H9 (cell line): Measurements from ENCODE around the gene KRT1. TPM values are rescaled to one million over a fixed set of nuclear protein-coding genes. Genes with fewer than 3 reads are reported as not detected.

Experiments used
- DNase-seq: peaks from one replicate; pipeline ENCODE4 v3.0.0-alpha.2; 2017
- H2AFZ ChIP-seq: one replicate; pipeline ENCODE4 v1.6.1; 2013; ENCODE audit warnings: mild to moderate bottlenecking, low read length, control low read depth, moderate library complexity
- H2AK5ac ChIP-seq: 2 replicates; pipeline ENCODE4 v1.6.1; 2013; ENCODE audit warnings: low read length, control low read depth, mixed read lengths; ENCODE audit not compliant: insufficient read length
- H2BK120ac ChIP-seq: one replicate; pipeline ENCODE4 v1.6.1; 2013; ENCODE audit warnings: low read depth, mild to moderate bottlenecking, low read length, control low read depth, inconsistent platforms; ENCODE audit not compliant: poor library complexity, severe bottlenecking
- H2BK12ac ChIP-seq: 2 replicates; pipeline ENCODE4 v1.6.1; 2013; ENCODE audit warnings: low read length, control low read depth, mixed read lengths, low read depth; ENCODE audit not compliant: insufficient read length
- H2BK15ac ChIP-seq: 2 replicates; pipeline ENCODE4 v1.6.1; 2013; ENCODE audit warnings: low read depth, low read length, control low read depth
- H2BK20ac ChIP-seq: one replicate; pipeline ENCODE4 v1.6.1; 2013; ENCODE audit warnings: low read depth, mild to moderate bottlenecking, low read length, control low read depth, inconsistent platforms; ENCODE audit not compliant: poor library complexity, severe bottlenecking
- H2BK5ac ChIP-seq: 2 replicates; pipeline ENCODE4 v1.6.1; 2013; ENCODE audit warnings: low read length, control low read depth, mixed read lengths; ENCODE audit not compliant: insufficient read length
- H3K14ac ChIP-seq: 2 replicates; pipeline ENCODE4 v1.6.1; 2013; ENCODE audit warnings: low read length, control low read depth; ENCODE audit not compliant: insufficient read depth
- H3K18ac ChIP-seq: 2 replicates; pipeline ENCODE4 v1.6.1; 2013; ENCODE audit warnings: low read depth, mild to moderate bottlenecking, mixed read lengths, low read length, control low read depth; ENCODE audit not compliant: insufficient read length
- H3K23ac ChIP-seq: 2 replicates; pipeline ENCODE4 v1.6.1; 2013; ENCODE audit warnings: low read length, control low read depth, mixed read lengths, low read depth; ENCODE audit not compliant: insufficient read length
- H3K23me2 ChIP-seq: 2 replicates; pipeline ENCODE4 v1.6.1; 2013; ENCODE audit warnings: low read depth, mild to moderate bottlenecking, mixed read lengths, low read length, control low read depth; ENCODE audit not compliant: insufficient read length, poor library complexity, severe bottlenecking
- H3K27ac ChIP-seq: 2 replicates; pipeline ENCODE4 v1.5.1; 2013; ENCODE audit warnings: low read length, control low read depth, mixed read lengths, low read depth; ENCODE audit not compliant: insufficient read length
- H3K27me3 ChIP-seq: 2 replicates; pipeline ENCODE4 v1.6.1; 2013; ENCODE audit warnings: low read length, control low read depth, inconsistent platforms; ENCODE audit not compliant: insufficient read depth
- H3K4ac ChIP-seq: 2 replicates; pipeline ENCODE4 v1.6.1; 2013; ENCODE audit warnings: low read depth, mild to moderate bottlenecking, control low read depth, inconsistent platforms, low read length, moderate library complexity
- H3K4me1 ChIP-seq: 2 replicates; pipeline ENCODE4 v1.6.1; 2013; ENCODE audit warnings: low read length, control low read depth, inconsistent platforms; ENCODE audit not compliant: insufficient read depth
- H3K4me2 ChIP-seq: 2 replicates; pipeline ENCODE4 v1.6.1; 2013; ENCODE audit warnings: low read length, control low read depth, mixed read lengths; ENCODE audit not compliant: insufficient read length, insufficient read depth
- H3K56ac ChIP-seq: 2 replicates; pipeline ENCODE4 v1.6.1; 2013; ENCODE audit warnings: low read depth, mild to moderate bottlenecking, mixed read lengths, low read length, control low read depth; ENCODE audit not compliant: insufficient read length
- H3K79me1 ChIP-seq: 2 replicates; pipeline ENCODE4 v1.6.1; 2013; ENCODE audit warnings: low read depth, mild to moderate bottlenecking, moderate library complexity, low read length, control low read depth, inconsistent platforms; ENCODE audit not compliant: insufficient read depth, poor library complexity, severe bottlenecking
- H3K79me2 ChIP-seq: 2 replicates; pipeline ENCODE4 v1.6.1; 2013; ENCODE audit warnings: low read length, control low read depth, inconsistent platforms; ENCODE audit not compliant: insufficient read depth
- H3K9ac ChIP-seq: 2 replicates; pipeline ENCODE4 v1.6.1; 2013; ENCODE audit warnings: low read length, control low read depth, mixed read lengths; ENCODE audit not compliant: insufficient read length; ENCODE audit errors: extremely low read depth
- H3K9me3 ChIP-seq: one replicate; pipeline ENCODE4 v1.6.1; 2013; ENCODE audit warnings: low read depth, low read length, inconsistent platforms; ENCODE audit not compliant: control insufficient read depth
- H3T11ph ChIP-seq: one replicate; pipeline ENCODE4 v1.6.1; 2013; ENCODE audit warnings: mild to moderate bottlenecking, low read length, control low read depth, inconsistent platforms
- H4K20me1 ChIP-seq: one replicate; pipeline ENCODE4 v1.6.1; 2013; ENCODE audit not compliant: control insufficient read depth, insufficient read length, insufficient read depth
- H4K5ac ChIP-seq: 2 replicates; pipeline ENCODE4 v1.6.1; 2013; ENCODE audit warnings: low read depth, mild to moderate bottlenecking, mixed read lengths, low read length, control low read depth; ENCODE audit not compliant: insufficient read length
- H4K8ac ChIP-seq: replicated peaks from 2 replicates; pipeline ENCODE4 v1.6.1; 2013; ENCODE audit warnings: low read length, control low read depth, mixed read lengths, low read depth; ENCODE audit not compliant: insufficient read length
- H4K91ac ChIP-seq: 2 replicates; pipeline ENCODE4 v1.6.1; 2013; ENCODE audit warnings: low read depth, mild to moderate bottlenecking, moderate library complexity, mixed read lengths, low read length, control low read depth; ENCODE audit not compliant: insufficient read length
- H3K27ac Mint-ChIP-seq, 3 experiments: 2 replicates in 2 of 3; 3 replicates in 1 of 3; pipeline ENCODE4 v1.8.0; 2020 to 2021; ENCODE audit warnings: mixed read lengths in 3 of 3, mild to moderate bottlenecking in 1 of 3, moderate library complexity in 1 of 3
- H3K27me3 Mint-ChIP-seq: 2 replicates; pipeline ENCODE4 v1.8.0; 2021; ENCODE audit warnings: low read depth, mild to moderate bottlenecking, moderate library complexity, mixed read lengths
- H3K36me3 Mint-ChIP-seq, 3 experiments: 2 replicates in 2 of 3; 3 replicates in 1 of 3; pipeline ENCODE4 v1.8.0; 2020 to 2021; ENCODE audit warnings: low read depth in 3 of 3, mixed read lengths in 3 of 3; ENCODE audit not compliant: insufficient read depth in 1 of 3
- H3K4me1 Mint-ChIP-seq, 2 experiments: 2 replicates each; pipeline ENCODE4 v1.8.0; 2020; ENCODE audit warnings: mixed read lengths in 2 of 2
- H3K4me3 Mint-ChIP-seq, 2 experiments: 2 replicates in 1 of 2; 3 replicates in 1 of 2; pipeline ENCODE4 v1.8.0; 2020 to 2021; ENCODE audit warnings: mild to moderate bottlenecking in 2 of 2, mixed read lengths in 2 of 2, moderate library complexity in 1 of 2
- H3K9me3 Mint-ChIP-seq, 2 experiments: 2 replicates in 1 of 2; 3 replicates in 1 of 2; pipeline ENCODE4 v1.8.0; 2020; ENCODE audit warnings: mild to moderate bottlenecking in 2 of 2, mixed read lengths in 2 of 2, moderate library complexity in 1 of 2
- WGBS: extraction: QIAGEN DNeasy Blood & Tissue Kit; methylation state at CpG from one replicate; pipeline ENCODE4 v1.1.7; 2013; ENCODE audit warnings: missing lambda C conversion rate, low lambda C conversion rate, mixed read lengths; ENCODE audit not compliant: insufficient read length; ENCODE audit errors: extremely low coverage; 5-methylcytosine and 5-hydroxymethylcytosine counted together
- long read RNA-seq: library from polyadenylated mRNA; unstranded; transcript quantifications from one replicate; pipeline ENCODE4 v2.0.0, GENCODE V29; 2020
- total RNA-seq: library from RNA; stranded (reverse); gene quantifications from 2 replicates; pipeline ENCODE4 v1.2.1, GENCODE V29; 2021
- TF ChIP-seq, protein P1 (sequence below): fragments of 200-600 bp; sonication (generic); conservative IDR thresholded peaks from 3 replicates; pipeline ENCODE4 v1.8.0; 2021; ENCODE audit warnings: antibody characterized with exemption, mild to moderate bottlenecking

KRT1 gene
- total RNA-seq = not detected in 2 replicates
- long read RNA-seq = 0 reads

DNA sequence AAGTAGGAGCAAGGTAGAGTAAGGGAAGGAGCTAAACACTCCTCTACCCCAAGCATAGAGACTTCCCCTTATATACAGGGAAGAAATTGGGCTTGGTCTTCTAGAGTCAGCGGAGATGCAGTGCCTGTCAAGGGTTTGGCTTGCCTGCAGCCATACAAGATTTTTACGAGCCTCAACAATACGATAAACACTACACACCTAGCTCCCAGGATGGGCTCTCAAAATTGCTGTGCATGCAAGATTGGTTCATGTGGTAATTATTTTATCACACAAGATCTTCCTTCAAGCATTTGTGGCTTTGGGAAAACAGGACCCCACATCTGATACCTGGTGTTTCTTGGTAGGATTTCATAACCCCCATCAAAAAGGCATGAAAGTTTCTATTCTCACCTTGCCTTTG, at the start of gene KRT1:
KRT1 (minus strand) TSS at position 45 of the 400 bp plus-strand sequence. CDS start 59 bp downstream, outside the sequence.
- Histone ChIP-seq H2AFZ (no peak within 1 kb of the TSS), H2BK12ac (no peak within 1 kb of the TSS), H2BK15ac (no peak within 1 kb of the TSS), H3K4ac (no peak within 1 kb of the TSS), H4K8ac (no peak within 1 kb of the TSS), H2BK120ac (no peak within 1 kb of the TSS), H2BK5ac (no peak within 1 kb of the TSS), H3K23me2 (no peaks in the 10 kb centered on the region), H3K18ac (no peak within 1 kb of the TSS), H4K91ac (no peak within 1 kb of the TSS), H3K14ac (no peak within 1 kb of the TSS), H3K4me2 (no peak within 1 kb of the TSS), H3K27ac (no peak within 1 kb of the TSS), H2BK20ac (no peak within 1 kb of the TSS), H3K23ac (no peak within 1 kb of the TSS), H2AK5ac (no peak within 1 kb of the TSS), H3K9ac (no peak within 1 kb of the TSS), H3K27me3 (no peaks in the 10 kb centered on the region; the same call in 1 of the 2 replicates), H3K79me2 (no peaks in the 10 kb centered on the region), H4K20me1 (no peaks in the 10 kb centered on the region), H3T11ph (no peak within 1 kb of the TSS), H3K9me3 (no peaks in the 10 kb centered on the region), H3K56ac (no peak within 1 kb of the TSS), H4K5ac (no peak within 1 kb of the TSS), H3K4me1 (no peaks in the 10 kb centered on the region), H3K79me1 (no peaks in the 10 kb centered on the region)
- no CpG with 5 or more reads among the region's 3 CpGs for WGBS
- peaks cover 0 to 5% of the 10 kb centered on the region in 2 experiments; a peak in 2 of 4 replicates for H3K4me1 Mint-ChIP-seq
- no peak for DNase-seq
- TF ChIP-seq, protein P1, sequence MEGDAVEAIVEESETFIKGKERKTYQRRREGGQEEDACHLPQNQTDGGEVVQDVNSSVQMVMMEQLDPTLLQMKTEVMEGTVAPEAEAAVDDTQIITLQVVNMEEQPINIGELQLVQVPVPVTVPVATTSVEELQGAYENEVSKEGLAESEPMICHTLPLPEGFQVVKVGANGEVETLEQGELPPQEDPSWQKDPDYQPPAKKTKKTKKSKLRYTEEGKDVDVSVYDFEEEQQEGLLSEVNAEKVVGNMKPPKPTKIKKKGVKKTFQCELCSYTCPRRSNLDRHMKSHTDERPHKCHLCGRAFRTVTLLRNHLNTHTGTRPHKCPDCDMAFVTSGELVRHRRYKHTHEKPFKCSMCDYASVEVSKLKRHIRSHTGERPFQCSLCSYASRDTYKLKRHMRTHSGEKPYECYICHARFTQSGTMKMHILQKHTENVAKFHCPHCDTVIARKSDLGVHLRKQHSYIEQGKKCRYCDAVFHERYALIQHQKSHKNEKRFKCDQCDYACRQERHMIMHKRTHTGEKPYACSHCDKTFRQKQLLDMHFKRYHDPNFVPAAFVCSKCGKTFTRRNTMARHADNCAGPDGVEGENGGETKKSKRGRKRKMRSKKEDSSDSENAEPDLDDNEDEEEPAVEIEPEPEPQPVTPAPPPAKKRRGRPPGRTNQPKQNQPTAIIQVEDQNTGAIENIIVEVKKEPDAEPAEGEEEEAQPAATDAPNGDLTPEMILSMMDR = no peak
- no peak within 1 kb of the TSS for H3K4me3 Mint-ChIP-seq
- peaks cover 41% of the 10 kb centered on the region for H3K27me3 Mint-ChIP-seq
- H3K36me3 Mint-ChIP-seq = no peaks in the 10 kb centered on the region
- H3K27ac Mint-ChIP-seq = no peak within 1 kb of the TSS
- H3K9me3 Mint-ChIP-seq = no peaks in the 10 kb centered on the region
